Stimulated activated CD4-positive, alpha-beta T cell treated with anti-CD3 and anti-CD28 coated beads, Interleukin-1b, Interleukin-23, amount 100 ng/mL, for 48 hours (primary cell): ENCODE data around the gene GAB1.

Source experiments
- DNase-seq: peaks from one replicate; pipeline ENCODE4 v3.0.0-alpha.2; 2020

GAB1 gene

DNA sequence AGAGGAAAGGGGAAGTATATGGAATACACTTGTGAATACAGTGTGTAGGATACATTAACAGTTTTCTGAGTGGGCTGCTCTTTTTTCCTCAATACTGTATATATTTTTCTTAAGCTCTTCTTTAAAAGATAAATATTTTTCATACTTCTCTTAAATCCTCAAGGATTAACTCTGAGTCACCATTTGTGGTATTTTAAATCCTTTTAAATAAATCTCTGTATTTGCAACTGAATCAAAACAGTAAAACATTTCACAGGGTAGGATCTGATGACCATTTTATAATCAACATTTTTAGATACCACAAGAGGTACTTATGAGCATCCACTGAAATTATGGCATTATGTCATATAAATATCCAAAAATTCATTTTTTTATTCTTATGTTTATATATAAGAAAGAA lies 87.6 kb downstream of the GAB1 start:
- DNase-seq: no peak

- DNase-seq: no peak
These were observed 95.0 kb downstream of the GAB1 start for GRCh38 chr4:143431526-143432257.

- no peak for DNase-seq
These were observed 95.5 kb downstream of the GAB1 start for GRCh38 chr4:143432258-143432591.

DNA sequence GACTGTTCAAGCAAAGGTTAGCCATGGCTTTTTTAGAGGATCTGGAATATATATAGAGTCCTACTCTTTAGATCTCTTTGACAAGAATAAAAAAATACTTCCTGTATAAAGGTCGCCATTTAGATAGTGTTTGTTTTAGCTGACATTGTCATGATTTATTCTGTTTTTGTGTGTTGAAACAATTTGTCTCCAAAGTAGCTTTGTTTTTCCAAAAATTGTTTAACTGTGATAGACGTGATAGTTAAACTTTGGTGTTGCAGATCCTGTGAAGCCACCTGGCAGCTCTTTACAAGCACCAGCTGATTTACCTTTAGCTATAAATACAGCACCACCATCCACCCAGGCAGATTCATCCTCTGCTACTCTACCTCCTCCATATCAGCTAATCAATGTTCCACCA lies 96.6 kb downstream of the GAB1 start:
- no peak for DNase-seq

DNA sequence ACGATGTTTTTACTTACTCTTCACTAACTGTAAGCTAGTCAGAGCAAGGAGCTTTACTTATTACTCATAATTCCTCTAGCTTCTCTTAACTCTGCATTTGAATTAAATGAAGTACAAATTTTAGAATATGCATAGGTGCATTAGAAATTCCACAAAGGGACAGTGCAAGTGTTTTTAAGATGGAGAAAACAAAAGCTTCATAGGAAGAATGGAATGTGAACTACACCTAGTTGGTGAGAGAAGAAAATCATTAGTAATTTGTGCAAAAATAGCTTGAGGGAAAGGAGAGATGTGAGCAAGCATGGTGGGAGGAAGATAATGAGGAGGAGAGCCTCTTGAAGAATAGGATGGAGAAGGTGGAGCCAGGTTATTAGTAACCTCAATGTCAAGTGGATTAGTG lies 99.3 kb downstream of the GAB1 start:
- no peak for DNase-seq

DNA sequence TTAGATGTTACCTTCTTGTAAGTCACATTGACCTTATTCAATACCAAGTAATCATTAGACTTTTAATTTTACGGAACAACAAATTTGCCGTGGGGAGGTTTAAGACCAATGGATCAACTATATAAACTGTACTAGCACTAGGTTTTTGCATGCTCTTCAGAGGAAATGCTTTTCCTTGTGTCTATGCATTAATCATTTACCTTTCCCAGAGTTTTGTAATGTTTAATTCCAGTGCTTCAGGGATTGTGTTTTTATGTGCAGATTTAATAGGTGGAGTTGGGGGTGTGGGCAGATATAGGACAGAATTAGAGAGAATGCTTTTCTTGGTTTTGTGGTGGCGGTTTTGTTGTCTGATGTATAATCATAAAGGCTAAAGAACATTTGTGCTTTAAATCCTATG lies 100.8 kb downstream of the GAB1 start:
- DNase-seq: no peak

DNA sequence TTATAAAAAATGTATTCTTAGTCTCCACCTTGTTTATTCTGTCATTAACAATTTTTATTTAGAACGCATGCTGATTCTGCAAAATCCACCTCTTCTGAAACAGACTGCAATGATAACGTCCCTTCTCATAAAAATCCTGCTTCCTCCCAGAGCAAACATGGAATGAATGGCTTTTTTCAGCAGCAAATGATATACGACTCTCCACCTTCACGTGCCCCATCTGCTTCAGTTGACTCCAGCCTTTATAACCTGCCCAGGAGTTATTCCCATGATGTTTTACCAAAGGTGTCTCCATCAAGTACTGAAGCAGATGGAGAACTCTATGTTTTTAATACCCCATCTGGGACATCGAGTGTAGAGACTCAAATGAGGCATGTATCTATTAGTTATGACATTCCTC lies 101.3 kb downstream of the GAB1 start:
- no peak for DNase-seq

DNA sequence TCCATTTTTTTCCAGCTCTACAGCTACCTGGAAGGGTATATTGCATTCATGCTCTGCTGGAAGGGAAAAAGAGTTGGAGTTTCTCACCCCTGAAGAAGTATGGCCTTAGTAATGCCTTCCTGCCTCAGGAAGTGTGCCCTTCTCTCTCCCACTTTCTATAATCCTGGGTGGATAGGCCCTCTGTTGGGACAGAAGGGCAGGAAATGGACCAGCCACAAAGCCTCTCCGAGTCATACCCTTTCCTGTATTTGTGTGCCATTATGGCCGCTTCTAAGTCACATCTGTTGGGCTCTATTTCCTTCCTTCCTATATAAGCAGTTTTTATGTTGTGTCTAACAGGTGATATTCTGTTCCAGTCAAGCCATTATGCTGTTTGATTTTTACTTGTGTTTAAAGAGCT lies 102.0 kb downstream of the GAB1 start:
- no peak for DNase-seq

DNA sequence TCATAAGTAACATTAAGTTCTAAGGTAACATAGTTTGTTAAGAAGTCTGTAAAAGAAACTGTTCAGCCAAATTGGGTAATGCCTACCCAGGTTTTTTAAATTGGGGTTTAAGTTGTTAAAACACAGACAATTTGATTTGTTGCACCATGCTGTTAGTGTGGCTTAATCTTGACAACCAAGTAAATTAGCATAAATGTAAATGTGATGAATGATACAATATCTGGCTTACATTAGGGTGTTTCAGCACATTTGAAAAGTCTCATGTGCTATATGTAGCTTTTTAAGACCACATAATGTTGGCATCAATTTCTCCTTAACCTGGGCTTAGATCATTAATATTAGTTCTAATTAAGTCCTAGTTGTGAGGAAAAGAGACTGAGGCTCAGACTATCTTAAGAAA lies 104.4 kb downstream of the GAB1 start:
- no peak for DNase-seq

DNA sequence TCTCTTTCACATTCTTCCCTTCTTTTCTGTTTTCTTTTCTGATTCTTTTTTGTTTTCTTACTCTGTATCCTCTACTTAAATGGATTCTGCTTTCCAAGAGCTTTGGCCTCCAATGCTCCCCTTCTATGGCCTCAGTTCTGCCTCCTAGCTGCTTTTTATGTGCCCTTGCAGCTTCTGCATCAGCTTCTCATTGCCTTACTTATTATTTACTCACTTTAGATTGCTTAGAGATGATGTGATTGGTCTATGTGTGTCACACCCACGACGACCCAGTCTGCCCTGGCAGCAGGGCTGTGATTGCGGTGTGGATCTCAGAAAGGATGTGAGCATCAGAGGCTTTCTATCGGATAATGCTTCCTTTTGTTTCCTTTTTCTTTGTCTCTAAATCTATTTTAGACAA lies 105.0 kb downstream of the GAB1 start:
- DNase-seq: no peak

DNA sequence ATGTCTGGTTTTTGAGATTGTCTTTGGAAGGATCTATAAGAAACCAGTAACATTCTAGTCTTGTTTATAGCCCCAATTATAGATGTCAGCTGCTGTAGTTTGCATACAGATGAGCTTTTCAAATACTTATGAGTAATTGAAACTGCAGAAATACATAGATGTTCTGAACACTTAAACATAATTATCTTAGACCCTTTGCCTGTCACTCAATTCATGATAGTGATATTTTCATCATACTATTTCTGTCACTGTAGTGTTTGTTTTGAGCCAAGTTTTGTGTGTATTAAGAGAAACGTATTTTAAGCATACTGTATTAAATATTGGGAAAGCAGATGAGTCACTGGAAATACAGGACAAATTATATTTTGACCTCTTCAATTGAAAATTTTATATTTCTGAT lies 107.1 kb downstream of the GAB1 start:
- DNase-seq: no peak

- DNase-seq: no peak
These were observed 114.5 kb downstream of the GAB1 start for GRCh38 chr4:143451186-143451585.

DNA sequence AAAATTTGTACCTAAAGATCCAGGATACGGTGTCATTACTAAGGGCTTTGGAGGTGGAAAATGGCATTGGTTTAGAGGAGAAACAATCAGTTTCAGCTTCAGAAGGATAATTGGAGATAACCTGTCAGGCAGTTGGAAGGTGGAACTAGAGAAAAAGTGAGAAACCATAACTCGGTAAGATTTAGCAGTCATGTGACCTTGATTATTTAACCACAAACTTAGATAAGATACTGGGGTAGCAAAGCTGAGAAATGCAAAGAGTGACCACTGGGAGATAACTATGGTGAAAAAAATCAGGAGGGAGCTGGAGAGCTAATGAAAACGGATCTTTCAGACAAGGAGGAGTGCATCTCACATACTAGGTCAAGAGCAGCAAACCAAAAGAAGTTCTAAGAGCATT lies 118.5 kb downstream of the GAB1 start:
- no peak for DNase-seq

GRCh38 chr4:143458966-143459365 lies 122.3 kb downstream of the GAB1 start:
- DNase-seq: no peak

GRCh38 chr4:143473334-143474126 lies 136.9 kb downstream of the GAB1 start:
- DNase-seq: no peak

GRCh38 chr4:143477487-143477886 lies 140.8 kb downstream of the GAB1 start:
- no peak for DNase-seq

- DNase-seq: no peak
These were observed 144.7 kb downstream of the GAB1 start for GRCh38 chr4:143481361-143481760.

DNA sequence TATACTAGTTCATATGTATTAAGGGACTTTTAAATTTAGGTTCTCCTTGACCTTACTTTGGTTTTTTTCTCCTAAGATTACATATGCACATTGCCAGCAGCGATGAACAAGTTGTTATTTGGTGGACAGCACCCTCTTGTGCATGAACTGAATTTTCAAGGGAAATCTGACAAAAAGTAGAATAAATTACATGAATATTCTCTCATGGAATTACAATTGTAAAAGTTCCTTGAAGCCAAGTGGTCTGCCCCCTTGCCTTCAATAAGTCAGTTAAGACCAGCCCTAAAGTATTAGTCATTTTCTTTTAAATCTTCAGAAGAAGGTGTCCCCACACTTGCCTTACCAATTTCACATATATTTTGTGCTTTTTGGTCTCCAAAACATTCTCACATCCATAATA lies 146.2 kb downstream of the GAB1 start:
- no peak for DNase-seq

GRCh38 chr4:143486314-143486713 lies 149.6 kb downstream of the GAB1 start:
- no peak for DNase-seq

DNA sequence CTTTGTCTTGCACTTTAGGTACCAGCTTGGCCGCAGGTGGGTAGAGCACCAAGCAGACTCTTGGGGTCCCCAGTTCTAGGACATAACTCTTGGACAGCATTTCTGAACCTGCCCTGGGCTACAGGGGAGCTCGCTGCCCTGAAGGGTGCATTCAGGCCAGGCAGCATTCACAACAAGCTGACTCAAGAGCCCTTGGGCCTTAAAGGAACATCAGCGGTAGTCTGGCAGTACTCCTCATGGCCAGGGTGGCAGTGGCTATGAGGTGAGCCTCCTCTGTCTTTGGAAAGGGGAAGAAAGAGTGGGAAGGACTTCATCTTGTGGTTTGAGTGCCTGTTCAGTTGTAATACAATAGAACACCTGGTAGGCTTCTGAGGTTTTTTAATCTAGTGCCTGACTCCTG lies 152.0 kb downstream of the GAB1 start:
- no peak for DNase-seq

GRCh38 chr4:143489106-143489505 lies 152.4 kb downstream of the GAB1 start:
- no peak for DNase-seq

DNA sequence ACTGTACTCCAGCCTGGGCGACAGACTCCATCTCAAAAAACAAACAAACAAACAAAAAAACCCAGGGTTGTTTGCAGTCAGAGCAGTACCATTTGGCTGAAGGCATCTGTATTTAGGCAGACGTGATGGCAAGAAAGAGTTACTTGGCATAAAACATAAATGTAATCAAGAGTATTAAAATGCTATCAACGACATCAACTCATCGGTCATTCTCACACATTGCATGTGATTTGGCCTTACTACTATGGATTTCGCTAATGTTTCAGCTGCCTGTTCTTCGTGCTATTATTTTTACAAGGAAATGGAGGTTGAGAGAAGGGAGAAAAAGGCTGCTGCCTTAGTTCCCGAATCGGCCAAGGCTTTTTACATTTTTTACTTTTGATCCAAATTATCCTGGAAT lies 161.3 kb downstream of the GAB1 start:
- DNase-seq: no peak

DNA sequence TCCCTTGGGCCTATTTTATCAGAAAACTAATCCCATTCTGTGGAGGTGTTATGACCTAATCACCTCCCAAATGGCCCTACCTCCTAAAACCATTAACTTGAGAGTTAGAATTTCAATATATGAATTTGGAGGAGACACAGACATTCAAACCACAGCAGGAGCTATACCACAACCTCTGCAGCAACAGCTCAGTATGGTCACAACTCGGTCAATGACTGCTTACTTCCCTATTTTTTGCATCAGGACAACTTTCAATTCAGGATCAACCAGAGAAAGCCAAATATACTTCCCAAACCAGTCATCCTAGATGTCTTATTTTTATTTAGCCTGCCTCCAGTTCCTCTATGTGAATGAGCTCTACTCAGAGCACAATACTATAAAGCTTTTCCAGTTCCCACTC lies 165.6 kb downstream of the GAB1 start:
- no peak for DNase-seq

DNA sequence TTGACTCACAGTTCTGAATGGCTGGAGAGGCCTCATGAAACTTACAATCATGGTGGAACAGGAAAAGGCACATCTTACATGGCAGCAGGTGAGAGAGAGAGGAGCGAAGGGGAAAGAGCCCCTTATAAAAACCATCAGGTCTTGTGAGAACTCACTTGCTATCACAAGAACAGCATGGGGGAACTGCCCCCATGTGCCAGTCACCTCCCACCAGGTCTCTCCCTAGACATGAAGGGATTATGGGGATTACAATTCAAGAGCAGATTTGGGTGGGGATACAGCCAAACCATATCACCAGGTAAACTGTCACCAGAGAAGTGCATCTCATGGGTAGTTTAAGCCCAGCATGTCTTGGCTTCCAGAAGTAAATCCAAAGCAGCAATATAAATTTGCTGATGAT lies 169.4 kb downstream of the GAB1 start:
- no peak for DNase-seq

DNA sequence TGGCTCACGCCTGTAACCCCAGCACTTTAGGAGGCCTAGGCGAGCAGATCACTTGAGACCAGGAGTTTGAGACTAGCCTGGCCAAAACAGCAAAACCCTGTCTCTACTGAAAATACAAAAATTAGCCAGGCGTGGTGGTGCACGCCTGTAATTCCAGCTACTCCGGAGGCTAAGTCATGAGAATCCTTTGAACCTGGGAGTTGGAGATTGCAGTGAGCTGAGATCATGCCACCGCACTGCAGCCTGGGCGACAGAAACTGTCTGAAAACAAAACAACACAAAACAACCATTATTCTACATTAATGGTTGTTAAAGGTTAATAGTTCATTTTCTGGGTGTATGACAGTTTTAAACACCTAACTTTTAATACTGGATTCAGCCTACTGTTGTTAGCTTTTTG lies 175.2 kb downstream of the GAB1 start:
- DNase-seq: no peak
